Hepatocyte (in vitro differentiated cells): ENCODE results near the gene SLCO2A1. TPM values are rescaled to one million over a fixed set of nuclear protein-coding genes. Genes with fewer than 3 reads are reported as not detected.

ENCODE experiments used
- DNase-seq: peaks from one replicate; pipeline ENCODE4 v3.0.0-alpha.2; 2016; ENCODE audit warnings: low spot score
- H2AFZ ChIP-seq: fragments of 200-600 bp; sonication (generic); 2 replicates; pipeline ENCODE4 v1.6.0; 2016; ENCODE audit warnings: antibody characterized with exemption, mild to moderate bottlenecking
- H3K27ac ChIP-seq: fragments of 200-600 bp; sonication (generic); 2 replicates; pipeline ENCODE4 v1.5.1; 2016; ENCODE audit warnings: mild to moderate bottlenecking
- H3K27me3 ChIP-seq: fragments of 200-600 bp; sonication (generic); 2 replicates; pipeline ENCODE4 v1.6.1; 2016
- H3K36me3 ChIP-seq: fragments of 200-600 bp; sonication (generic); replicated peaks from 2 replicates; pipeline ENCODE4 v1.5.1; 2016; ENCODE audit warnings: low read depth; ENCODE audit not compliant: insufficient read depth
- H3K4me1 ChIP-seq: fragments of 200-600 bp; sonication (generic); 2 replicates; pipeline ENCODE4 v1.5.1; 2016; ENCODE audit warnings: mild to moderate bottlenecking, moderate library complexity; ENCODE audit not compliant: insufficient read depth
- H3K4me2 ChIP-seq: fragments of 200-600 bp; sonication (generic); 2 replicates; pipeline ENCODE4 v1.6.0; 2016
- H3K4me3 ChIP-seq: fragments of 200-600 bp; sonication (generic); 2 replicates; pipeline ENCODE4 v1.5.1; 2016; ENCODE audit warnings: mild to moderate bottlenecking
- H3K79me2 ChIP-seq: fragments of 200-600 bp; sonication (generic); 2 replicates; pipeline ENCODE4 v1.6.0; 2017; ENCODE audit warnings: mild to moderate bottlenecking
- H3K9me2 ChIP-seq: fragments of 200-600 bp; sonication (generic); replicated peaks from 2 replicates; pipeline ENCODE4 v1.6.0; 2017; ENCODE audit warnings: mild to moderate bottlenecking; ENCODE audit not compliant: insufficient read depth
- H3K9me3 ChIP-seq: fragments of 200-600 bp; sonication (generic); 2 replicates; pipeline ENCODE4 v1.5.1; 2016; ENCODE audit warnings: low read depth, mild to moderate bottlenecking
- H4K20me1 ChIP-seq: fragments of 200-600 bp; sonication (generic); 2 replicates; pipeline ENCODE4 v1.6.0; 2016; ENCODE audit warnings: mild to moderate bottlenecking; ENCODE audit not compliant: insufficient read depth, poor library complexity, severe bottlenecking
- EZH2 ChIP-seq: fragments of 200-600 bp; sonication (generic); IDR thresholded peaks from 2 replicates; pipeline ENCODE4 v1.6.1; 2016; ENCODE audit warnings: antibody characterized with exemption, mild to moderate bottlenecking, borderline replicate concordance
- EZH2phosphoT487 ChIP-seq: fragments of 200-600 bp; sonication (generic); IDR thresholded peaks from one replicate; pipeline ENCODE4 v1.6.1; 2018; ENCODE audit warnings: antibody characterized with exemption, mild to moderate bottlenecking, low read depth, moderate library complexity; ENCODE audit not compliant: unreplicated experiment, severe bottlenecking
- WGBS: methylation state at CpG from one replicate; pipeline ENCODE4 v1.1.6; 2016; ENCODE audit warnings: low lambda C conversion rate; ENCODE audit errors: missing lambda C conversion rate; 5-methylcytosine and 5-hydroxymethylcytosine counted together
- polyA plus RNA-seq: library from polyadenylated mRNA; unstranded; fragments of >200 nt; fragmentation: Nextera tagmentation; extraction: Ambion mirVana; gene quantifications from 2 replicates; pipeline ENCODE4 v1.2.1, GENCODE V29; 2016
- total RNA-seq: library from RNA; depleted of rRNA; stranded (reverse); fragments of >200 nt; gene quantifications from 2 replicates; pipeline ENCODE4 v1.2.3, GENCODE V29; 2014
- TF ChIP-seq, protein P1 (sequence below): fragments of 200-600 bp; sonication (generic); IDR thresholded peaks from 2 replicates; pipeline ENCODE4 v1.5.1; 2016; ENCODE audit warnings: antibody characterized with exemption, mild to moderate bottlenecking; ENCODE audit not compliant: poor library complexity

SLCO2A1 gene
- total and polyA plus RNA-seq, 2 experiments from 2014 or later = 2.3 to 8.4 TPM

DNA sequence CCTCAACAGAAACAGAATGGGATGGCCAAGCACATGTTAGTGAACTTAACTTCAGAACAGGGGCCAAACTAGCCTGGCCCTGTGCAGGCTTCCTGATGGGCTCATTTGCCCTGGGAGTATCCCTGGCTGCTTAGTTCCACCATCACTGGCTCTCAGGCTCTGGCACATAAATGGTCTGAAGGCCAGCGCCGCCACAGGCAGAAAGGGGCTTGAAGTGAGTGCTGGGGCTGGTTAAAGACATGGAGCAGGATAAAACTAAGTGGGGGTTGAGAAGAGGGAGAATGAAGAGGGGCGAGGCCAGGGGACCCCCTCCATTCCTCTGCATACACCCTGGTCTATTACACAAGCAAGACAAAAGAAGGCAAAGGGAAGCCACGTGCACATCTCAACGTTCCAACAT is 12.2 kb downstream of the SLCO2A1 start:
- Histone ChIP-seq H4K20me1 (no peaks in the 10 kb centered on the region), H3K9me3 (no peaks in the 10 kb centered on the region), H3K4me1 (no peaks in the 10 kb centered on the region), H3K4me3 (no peak overlapping the region), H3K79me2 (no peaks in the 10 kb centered on the region), H3K36me3 (no peaks in the 10 kb centered on the region), H2AFZ (no peak overlapping the region), H3K9me2 (no peaks in the 10 kb centered on the region), H3K27ac (no peak overlapping the region), H3K4me2 (no peak overlapping the region), H3K27me3 (no peaks in the 10 kb centered on the region)
- 95% methylated on average over 5 of the region's 5 CpGs for WGBS
- DNase-seq = no peak
- no peak for TF ChIP-seq EZH2phosphoT487
- no peak for TF ChIP-seq EZH2
- TF ChIP-seq, protein P1, sequence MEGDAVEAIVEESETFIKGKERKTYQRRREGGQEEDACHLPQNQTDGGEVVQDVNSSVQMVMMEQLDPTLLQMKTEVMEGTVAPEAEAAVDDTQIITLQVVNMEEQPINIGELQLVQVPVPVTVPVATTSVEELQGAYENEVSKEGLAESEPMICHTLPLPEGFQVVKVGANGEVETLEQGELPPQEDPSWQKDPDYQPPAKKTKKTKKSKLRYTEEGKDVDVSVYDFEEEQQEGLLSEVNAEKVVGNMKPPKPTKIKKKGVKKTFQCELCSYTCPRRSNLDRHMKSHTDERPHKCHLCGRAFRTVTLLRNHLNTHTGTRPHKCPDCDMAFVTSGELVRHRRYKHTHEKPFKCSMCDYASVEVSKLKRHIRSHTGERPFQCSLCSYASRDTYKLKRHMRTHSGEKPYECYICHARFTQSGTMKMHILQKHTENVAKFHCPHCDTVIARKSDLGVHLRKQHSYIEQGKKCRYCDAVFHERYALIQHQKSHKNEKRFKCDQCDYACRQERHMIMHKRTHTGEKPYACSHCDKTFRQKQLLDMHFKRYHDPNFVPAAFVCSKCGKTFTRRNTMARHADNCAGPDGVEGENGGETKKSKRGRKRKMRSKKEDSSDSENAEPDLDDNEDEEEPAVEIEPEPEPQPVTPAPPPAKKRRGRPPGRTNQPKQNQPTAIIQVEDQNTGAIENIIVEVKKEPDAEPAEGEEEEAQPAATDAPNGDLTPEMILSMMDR = no peak

DNA sequence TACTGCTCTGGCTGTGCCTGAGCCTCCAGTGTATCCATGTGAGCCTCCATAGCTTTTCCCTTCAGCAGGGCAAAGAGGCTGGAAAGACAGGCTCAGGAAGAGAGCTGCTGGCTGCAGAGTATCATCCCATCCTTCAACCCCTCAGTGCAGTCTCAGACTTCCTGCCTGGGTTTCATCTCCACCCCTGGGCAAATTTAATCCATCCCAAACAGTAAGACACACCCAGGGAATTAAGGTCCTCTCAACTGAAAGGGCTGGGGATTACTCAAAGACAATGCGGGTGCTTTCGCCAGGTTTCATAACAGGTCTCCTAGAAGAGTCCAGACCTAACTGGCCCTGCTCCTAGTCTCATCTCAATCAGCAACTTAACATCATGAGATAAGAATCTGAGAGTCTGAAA is 15.5 kb downstream of the SLCO2A1 start:
- no peak for DNase-seq
- H3K27me3 ChIP-seq = no peaks in the 10 kb centered on the region
- TF ChIP-seq EZH2 = no peak
- TF ChIP-seq EZH2phosphoT487 = no peak
- no peak overlapping the region for H3K4me2 ChIP-seq
- no peaks in the 10 kb centered on the region for H3K79me2 ChIP-seq
- no peaks in the 10 kb centered on the region for H3K9me3 ChIP-seq
- no peak overlapping the region for H3K27ac ChIP-seq
- no peaks in the 10 kb centered on the region for H3K36me3 ChIP-seq
- no peaks in the 10 kb centered on the region for H3K4me1 ChIP-seq
- H3K9me2 ChIP-seq = no peaks in the 10 kb centered on the region
- whole genome bisulfite sequencing = 86% methylated on average over 2 of the region's 2 CpGs
- H4K20me1 ChIP-seq = no peaks in the 10 kb centered on the region
- no peak overlapping the region for H2AFZ ChIP-seq
- no peak overlapping the region for H3K4me3 ChIP-seq

DNA sequence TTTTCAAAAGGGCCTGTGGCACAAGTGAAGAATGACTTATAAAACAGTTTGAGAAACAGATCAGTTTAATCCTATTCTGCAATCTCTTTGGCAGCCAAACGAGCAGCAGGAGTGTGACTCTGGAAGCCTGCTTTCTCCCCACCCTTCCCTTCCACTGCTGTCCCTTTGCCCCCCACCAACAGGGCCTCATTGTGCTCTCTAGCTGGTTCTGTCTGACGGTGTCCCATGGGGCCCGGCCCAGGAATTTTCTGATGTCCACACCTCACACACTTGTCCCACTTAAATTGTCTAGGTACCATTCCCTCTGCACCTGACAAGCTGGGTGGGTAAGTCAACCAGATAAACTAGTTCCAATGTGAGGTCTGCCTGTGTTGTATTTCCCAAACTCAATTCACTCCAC is 16.4 kb downstream of the SLCO2A1 start:
- H3K27me3 ChIP-seq = no peaks in the 10 kb centered on the region
- no peaks in the 10 kb centered on the region for H3K79me2 ChIP-seq
- H4K20me1 ChIP-seq = no peaks in the 10 kb centered on the region
- no peaks in the 10 kb centered on the region for H3K4me1 ChIP-seq
- no peaks in the 10 kb centered on the region for H3K9me3 ChIP-seq
- no peak for DNase-seq
- TF ChIP-seq, protein P1 = no peak
- TF ChIP-seq EZH2 (no peak), EZH2phosphoT487 (no peak)
- no peak overlapping the region for H3K27ac ChIP-seq
- no peak overlapping the region for H3K4me2 ChIP-seq
- no peak overlapping the region for H2AFZ ChIP-seq
- H3K9me2 ChIP-seq = no peaks in the 10 kb centered on the region
- WGBS = 78% methylated on average over 3 of the region's 3 CpGs
- no peaks in the 10 kb centered on the region for H3K36me3 ChIP-seq
- H3K4me3 ChIP-seq = no peak overlapping the region

DNA sequence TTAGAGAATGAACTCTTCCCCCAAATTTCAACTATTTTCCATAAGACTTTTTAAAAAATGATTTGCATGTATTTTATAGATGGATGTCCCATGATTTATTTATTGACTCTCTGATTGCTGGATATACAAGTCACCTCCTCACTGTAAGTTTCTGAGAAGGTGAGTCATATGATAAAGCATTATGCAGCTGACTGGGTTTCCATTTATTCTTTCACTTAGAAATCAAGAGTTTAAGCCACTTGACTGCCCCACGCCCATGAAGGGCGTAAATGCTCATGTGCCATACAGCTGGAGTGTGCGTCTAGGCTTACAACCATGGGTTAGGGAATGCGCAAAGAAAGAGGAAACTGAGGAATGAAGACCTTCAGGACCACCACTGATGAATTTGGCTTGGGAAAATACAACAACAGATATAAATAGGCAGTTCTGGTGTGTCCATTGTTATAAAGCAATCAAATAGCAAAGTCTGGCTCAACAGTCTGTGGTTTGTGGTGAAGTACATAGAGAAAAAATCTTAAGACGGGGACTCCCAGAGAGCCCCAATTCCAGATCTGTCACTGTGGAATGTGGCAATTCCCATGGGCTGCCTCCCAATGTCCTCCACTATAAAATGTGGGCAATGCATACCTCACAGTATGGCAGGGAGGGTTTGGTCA is 20.3 kb downstream of the SLCO2A1 start:
- H2AFZ ChIP-seq = no peak overlapping the region
- no peaks in the 10 kb centered on the region for H3K27me3 ChIP-seq
- H3K79me2 ChIP-seq = no peaks in the 10 kb centered on the region
- no peaks in the 10 kb centered on the region for H3K4me1 ChIP-seq
- no peaks in the 10 kb centered on the region for H3K36me3 ChIP-seq
- H3K9me2 ChIP-seq = no peaks in the 10 kb centered on the region
- DNase-seq = no peak
- no peak overlapping the region for H3K4me2 ChIP-seq
- TF ChIP-seq EZH2 (no peak), EZH2phosphoT487 (no peak)
- TF ChIP-seq, protein P1 = no peak
- no peaks in the 10 kb centered on the region for H4K20me1 ChIP-seq
- H3K27ac ChIP-seq = no peak overlapping the region
- WGBS = 89% methylated on average over 5 of the region's 5 CpGs
- no peak overlapping the region for H3K4me3 ChIP-seq
- no peaks in the 10 kb centered on the region for H3K9me3 ChIP-seq
